ENCODE measurements around the gene MEF2B.
"Not testable (repeated sequence)": the region's sequence is repeated elsewhere in the genome, so short reads cannot be mapped to it uniquely, and the experiment has no call there.

Gene MEF2B

DNA sequence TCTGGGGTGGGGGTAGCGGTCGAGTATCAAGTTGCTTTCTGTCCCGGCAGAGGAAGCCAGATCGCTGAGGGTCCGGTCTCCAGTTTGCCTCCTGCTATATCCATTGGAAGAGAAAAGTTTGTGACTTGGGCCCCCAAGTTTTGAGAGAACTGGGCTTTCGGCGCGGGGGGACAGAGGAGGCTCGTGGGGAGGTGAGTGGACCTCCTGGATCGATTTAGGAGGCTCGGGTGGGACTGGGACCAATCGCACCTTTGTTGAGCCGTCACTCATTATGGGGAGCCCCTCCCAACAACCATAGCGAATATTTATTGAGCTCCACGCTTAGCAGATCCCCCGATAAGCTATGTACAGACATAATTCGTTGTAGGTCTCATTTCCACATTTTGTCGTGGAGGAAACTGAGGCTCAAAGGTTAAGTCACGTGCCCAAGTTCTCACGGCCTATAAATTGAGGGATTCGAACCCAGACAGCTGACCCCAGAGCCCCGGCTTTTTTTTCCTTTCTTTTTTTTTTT, 22.9 kb upstream of the MEF2B start:
- DNase-seq (ENCODE audit: low read depth): no peak

DNA sequence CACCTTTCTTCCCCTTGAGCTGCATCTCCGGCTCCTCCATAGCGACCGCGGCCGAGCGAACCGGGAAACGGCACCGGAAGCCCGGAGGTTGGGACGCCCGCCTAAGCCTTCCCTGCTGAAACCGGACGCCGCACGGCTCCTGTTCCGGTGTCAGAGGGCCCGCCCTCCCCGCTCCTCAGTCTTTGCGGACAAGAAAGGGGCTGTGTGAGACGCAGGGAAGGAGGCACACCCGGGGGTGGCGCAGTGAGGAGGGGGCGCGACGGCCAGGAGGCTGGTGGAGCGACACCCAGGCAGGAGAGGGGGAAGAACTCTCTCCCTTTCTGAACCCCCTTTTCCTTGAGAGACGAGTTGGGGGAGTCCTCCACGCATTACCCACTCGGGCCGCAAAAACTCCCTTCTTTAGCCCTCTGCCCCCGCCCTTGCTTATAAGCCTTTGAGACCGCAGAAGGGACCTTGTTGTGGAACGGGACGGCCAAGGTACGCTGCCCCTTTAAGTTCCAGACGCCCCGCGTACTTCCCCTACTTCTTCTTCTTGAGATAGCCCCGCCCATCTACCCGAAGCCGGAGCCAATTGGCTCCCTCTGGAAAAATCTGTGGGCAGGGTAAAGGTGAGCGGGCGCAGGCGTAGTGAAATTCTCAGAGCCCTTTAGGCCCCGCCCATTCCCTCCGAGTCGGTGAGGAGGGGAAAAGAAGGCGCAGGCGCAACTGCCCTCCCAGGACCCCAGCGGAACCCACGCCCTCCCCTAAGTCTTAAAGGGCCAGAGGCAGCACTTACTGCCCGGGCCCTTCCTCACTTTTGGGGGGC, 22.2 kb upstream of the MEF2B start, which contains the start of the genes BORCS8 and RFXANK:
TSS of gene BORCS8 (minus strand) at position 75 of the 805 bp plus-strand sequence. CDS start at position 40, 35 bp downstream.
TSS of gene RFXANK (plus strand) at position 181 of the 805 bp plus-strand sequence. CDS start 1,689 bp downstream, outside the sequence.
- peak; percentile 95 for DNase-seq (ENCODE audit: low read depth)

DNA sequence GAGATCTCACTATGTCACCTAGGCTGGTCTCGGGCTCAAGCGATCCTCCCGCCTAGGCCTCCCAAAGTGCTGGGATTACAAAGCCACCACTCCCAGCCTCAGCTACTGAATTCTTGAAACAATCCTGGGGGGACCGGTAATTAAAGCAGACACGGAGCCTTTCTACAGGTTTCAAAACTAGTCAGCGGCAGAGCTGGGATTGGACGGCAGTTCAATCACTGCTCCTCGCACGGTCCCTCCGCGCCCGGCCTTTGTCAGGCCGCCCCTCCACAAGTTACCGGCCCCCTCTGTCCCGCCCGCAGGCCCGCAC, 21.7 kb upstream of the MEF2B start:
- DNase-seq (ENCODE audit: low read depth): no peak

DNA sequence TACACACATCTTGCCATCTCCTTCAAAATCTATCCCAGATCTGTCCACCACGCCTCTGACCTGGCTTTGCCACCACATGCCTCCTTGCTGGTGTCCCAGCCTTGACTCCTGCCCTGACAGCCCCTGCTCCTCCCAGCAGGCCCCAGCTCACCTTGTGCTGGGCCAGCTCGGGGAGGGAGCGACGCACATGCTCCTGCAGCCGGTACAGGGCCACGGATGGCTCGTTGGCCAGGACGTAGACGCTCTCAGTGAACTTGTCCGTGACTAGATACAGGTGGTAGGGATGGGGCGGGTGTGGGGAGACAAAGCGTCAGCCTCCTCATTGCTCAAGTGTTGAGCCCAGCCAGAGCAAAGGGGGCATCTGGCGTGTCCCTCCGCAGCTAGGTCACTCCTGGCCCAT, 16.7 kb upstream of the MEF2B start:
- no peak for DNase-seq (ENCODE audit: low read depth)

DNA sequence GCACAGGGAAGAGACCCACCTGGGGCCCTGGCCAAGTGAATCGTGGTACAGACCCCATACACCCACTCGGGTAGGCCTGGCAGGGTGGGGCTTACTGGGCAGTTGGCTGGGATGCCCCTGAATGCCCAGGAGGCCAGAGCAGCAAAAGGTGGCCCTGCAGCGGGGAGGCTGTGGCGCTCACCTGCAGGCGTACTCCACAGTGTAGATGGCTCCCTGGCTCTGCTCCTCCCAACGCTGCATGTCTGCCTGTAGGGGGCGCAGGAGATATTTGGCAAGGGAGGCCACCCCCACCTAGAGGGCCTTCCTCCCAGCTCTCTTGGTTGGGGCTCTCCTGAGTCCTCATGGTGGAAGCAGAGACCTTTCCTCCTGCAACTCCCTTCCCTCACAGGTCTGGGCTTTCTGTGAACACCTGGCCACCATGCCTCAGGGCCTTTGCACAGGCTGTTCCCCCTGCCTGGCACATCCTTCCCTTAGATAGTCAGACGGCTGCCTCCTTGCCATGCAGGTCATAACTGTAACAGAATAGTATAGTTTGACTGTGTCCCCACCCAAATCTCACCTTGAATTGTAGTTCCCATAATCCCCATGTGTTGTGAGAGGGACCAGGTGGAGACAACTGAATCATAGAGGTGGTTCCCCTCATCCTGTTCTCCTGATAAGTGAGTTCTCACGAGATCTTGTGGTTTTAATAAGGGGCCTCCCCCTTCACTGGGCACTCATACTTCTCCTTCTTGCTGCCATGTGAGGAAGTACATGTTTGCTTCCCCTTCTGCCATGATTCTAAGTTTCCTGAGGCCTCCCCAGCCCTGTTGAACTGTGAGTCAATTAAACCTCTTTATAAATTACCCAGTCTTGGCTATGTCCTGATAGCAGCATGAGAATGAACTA, 16.0 kb upstream of the MEF2B start:
- peak; percentile 62 for DNase-seq (ENCODE audit: low read depth)

DNA sequence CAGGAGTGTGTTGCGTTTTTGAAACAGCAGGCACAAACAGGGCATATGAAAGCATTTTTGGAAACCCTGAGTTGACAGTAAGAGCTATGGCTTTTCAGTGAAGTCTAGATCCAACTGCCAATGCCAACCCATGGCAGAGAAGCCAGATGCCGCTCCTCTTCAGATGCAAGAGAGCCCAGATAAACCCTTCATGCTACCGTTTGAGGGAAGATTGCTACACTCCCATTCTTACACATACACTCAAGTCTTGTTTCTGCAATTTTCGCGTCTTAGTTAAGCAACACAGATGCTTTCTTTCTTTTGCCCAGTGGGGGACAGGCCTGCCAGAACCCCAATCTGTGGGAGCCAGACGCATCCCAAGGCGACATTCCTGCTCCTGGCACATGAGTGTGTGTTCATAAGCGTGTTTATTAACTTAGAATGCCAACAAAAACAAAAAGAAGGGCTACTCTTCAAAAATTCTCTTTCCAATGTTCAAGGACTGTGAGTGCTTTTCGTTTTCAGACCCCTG, 11.5 kb upstream of the MEF2B start:
- no peak for DNase-seq (ENCODE audit: low read depth)

DNA sequence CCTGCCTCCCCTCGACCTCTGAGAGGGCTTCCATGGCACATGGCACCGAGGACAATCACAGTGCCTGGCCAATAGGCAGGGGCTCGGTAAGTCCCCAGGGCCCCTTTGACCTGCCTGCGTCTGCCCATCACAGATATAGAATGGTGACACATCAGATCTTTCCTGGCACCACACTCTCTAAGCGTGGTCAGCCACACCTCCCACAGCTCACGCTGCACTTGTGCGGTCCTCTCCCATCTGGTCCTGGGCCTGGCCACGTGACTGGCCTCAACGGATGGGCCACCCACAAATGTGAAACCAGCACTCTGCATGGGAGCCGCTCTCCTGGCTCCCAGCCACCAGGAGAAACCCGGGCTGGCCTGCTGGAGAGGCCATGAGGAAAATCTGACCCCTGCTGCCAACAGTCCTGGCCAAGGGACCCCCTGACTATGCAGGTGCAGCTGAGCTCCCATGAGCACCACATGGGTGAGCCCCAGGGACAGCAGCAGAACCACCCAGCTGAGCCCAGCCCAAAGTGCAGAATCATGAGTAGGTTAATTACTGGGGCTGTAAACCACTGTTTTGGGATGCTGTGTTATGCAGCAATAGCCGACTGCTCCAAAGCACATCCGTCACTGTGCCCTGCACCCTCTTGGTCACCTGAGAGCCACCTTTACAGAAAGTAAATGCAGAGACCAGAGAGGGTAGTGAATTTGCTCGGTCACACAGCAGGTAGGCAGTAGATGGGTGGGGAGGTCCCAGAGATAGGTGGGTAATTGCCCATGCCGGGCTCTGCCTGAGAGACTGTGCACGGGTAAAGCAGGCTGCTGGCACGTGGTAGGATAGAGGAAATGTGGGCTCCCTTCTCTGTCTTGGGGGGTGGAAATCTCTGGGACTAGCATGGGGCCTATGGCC, 9.7 kb upstream of the MEF2B start:
- no peak for DNase-seq (ENCODE audit: low read depth)

DNA sequence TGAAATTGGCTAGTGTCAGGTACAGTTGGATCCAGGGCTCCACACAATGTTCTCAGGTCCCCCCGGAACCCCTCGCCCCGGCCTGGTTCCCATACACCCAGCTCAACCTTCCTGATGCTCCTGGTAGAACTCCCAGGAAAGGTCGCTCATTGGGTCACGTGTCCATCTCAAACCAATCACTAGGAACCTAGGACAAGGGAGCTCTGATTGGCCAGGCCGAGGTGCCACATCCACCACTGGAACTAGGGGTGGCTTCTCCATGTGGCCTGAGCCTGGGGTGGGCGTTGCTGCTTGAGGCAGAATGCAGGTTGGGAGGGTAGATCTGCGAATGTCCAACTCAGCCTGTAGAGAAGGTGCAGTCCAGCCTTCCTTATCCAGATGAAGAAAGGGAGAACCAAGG, 6.9 kb upstream of the MEF2B start:
- DNase-seq (ENCODE audit: low read depth): no peak

DNA sequence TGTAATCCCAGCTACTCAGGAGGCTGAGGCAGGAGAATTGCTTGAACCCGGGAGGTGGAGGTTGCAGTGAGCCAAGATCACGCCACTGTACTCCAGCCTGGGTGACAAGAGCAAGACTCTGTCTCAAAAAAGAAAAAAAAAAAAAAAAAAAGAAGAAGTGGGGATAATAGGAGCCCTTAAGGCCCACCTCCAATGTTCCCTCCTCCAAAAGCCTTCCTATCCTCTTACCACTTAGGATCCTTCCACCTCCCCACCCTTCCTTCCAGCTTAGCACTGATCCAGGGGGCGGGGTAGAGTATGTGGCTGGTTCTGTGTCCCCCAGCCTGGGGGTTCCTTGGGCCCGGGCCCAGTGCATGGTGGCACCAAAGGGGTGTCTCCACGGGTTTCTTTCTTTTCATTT, 3.2 kb upstream of the MEF2B start:
- not testable (repeated sequence) for DNase-seq (ENCODE audit: low read depth)

DNA sequence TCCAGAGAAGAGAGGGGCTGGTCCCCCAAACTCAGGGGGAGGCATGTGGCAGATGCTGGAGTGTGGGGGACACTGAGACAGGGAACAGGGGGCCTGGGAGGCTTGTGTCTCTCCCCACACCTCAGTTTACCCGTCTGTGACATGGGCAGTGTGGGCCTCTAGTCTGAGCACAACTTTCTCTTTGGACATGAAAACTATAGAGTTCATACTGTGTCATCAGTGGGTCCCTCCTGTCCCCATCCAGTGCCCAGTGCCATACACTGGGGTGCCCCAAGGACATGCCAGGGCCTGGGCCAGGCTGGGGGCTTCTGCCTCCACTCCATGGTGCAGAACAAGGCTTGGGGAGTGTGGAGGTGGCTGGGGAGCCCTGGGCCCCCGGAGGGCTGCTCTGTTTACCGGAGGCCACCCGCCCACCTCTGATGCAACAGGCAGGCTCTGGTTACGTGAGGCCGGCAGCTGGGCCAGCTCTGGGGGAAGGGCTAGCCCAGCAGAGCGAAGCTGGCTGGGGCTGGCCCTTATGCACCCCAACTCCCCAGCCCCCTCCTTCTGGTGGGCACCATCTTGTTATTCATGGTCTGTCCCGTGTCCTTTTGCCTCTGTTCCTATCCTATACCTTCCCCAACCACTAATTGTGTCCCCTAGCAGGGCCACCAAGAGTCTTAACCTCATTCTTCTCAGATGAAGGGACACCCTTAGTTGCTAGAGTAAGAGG, 1.9 kb upstream of the MEF2B start:
- DNase-seq (ENCODE audit: low read depth): no peak

DNA sequence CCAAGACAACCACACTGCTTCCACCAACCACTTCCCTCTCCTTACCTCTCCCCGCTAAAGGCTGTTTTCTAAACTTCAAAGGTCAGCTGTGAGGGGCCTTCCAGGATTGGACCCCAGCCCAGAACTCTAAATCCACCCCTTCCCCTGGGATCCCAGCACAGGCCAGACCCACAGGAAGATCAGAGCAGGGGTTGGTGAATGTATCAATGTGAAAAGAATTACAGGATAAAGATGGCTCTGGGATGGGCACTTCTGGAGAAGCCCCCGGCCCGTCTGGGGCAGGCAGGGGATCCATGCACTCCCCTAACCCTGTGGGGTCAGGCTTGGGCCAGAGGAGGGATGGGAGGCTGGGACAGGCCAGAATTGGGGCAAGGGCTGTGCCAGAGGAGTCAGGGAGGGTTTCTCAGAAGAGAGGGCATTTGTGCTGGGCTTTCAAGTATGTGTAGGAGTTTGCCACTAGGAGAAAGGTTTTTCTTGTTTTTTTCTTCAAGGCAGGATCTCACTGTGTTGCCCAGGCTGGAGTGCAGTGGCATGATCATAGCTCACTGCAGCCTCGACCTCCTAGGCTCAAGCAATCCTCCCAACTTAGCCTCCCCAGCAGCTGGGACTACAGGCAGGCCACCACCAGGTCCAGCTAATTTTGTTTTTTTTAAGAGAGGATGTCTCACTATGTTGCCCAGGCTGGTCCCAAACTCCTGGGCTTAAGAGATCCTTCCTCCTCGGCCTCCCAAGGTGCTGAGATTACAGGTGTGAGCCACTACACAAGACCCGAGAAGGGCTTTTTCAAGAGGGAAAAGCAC, 1.0 kb upstream of the MEF2B start:
- no peak for DNase-seq (ENCODE audit: low read depth)

DNA sequence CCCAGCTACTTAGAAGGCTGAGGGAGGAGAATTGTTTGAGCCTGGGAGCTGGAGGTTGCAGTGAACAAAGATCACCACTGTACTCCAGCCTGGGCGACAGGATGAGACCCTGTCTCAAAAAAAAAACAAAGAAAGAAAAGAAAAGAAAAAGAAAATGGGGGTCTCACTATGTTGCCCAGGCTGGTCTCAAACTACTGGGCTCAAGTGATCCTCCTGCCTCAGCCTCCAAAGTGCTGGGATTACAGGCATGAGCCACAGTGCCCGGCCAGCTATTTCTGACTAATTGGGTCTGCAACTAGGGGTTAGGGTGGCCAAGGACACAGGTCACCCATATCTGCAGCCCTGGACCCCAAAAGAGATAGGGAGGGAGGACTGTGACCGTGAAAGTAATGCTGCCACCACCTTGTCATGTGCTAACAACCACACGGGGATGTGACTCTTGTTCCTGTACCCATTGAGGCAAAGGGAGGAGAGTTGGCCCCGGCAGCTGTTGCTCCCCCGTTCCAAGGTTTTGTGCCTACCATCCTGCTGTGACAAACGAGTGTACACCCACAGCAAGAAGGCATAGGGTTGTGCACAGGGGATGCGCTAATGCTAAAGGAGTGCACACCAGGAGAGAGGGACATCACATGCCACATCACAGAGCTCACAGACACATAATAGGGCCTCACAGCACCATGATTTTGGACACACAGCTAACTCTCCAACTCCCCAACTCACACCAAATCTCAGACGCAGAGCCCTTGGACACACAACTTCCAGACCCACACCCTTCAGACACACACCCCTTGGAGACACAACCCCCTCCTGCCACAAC, 619 bp downstream of the MEF2B start:
- no peak for DNase-seq (ENCODE audit: low read depth)

DNA sequence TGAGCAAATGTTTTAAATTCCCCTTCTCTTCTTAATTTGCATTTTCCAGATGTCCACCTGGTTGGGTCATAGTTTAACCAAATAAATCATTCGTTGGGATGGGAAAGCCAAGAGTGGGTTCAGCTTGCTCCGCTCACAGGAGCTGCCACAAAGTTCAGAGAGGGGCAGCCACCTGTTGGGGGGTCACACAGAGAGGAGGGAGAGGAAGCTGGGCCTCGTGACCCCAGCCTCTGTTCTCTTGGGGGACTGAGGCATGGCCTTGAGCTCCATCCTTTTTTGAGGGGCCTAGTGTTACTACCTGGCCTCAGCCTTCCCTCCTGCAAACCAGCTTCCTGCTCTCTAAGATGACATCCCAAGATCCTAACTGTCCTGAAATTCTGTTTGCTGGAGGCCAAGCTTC, 2.5 kb downstream of the MEF2B start:
- no peak for DNase-seq (ENCODE audit: low read depth)

DNA sequence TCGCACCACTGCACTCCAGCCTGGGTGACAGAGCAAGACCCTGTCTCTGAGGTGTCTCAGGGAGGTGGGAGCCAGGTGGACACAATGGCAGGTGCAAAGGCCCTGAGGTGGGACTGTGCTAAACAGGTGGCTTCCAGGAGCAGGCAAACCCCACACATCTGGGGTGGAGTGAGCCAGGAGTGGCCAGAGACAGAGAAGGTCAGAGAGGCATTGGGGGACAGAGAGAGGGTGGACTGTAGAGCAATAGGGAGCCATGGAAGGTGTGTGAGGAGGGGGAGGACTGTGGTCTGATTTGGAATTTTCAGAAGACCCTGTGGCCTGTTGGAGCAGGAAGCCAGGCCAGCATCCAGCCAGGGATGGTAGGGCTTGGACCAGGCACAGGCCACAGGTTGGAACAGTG, 4.7 kb downstream of the MEF2B start:
- no peak for DNase-seq (ENCODE audit: low read depth)

DNA sequence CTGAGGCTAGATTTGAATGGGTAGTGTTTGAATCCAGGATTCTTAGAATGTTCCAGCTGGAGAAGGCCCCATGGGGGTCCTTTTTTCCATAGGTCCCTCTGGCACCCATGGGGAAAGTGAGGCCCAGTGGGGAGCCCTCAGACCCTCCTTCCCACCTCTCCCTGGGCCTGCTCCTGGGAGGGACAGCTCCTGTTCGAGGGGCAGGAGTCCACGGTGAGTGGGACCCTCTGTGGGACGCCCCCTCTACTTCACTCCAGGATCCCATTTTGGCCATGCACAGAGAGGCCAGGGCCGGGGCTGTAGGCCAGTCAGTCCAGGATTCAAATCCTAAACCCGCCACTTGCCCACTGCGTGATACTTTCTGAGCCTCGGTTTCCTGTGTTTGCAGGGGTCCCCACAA, 7.6 kb downstream of the MEF2B start:
- DNase-seq (ENCODE audit: low read depth): no peak

DNA sequence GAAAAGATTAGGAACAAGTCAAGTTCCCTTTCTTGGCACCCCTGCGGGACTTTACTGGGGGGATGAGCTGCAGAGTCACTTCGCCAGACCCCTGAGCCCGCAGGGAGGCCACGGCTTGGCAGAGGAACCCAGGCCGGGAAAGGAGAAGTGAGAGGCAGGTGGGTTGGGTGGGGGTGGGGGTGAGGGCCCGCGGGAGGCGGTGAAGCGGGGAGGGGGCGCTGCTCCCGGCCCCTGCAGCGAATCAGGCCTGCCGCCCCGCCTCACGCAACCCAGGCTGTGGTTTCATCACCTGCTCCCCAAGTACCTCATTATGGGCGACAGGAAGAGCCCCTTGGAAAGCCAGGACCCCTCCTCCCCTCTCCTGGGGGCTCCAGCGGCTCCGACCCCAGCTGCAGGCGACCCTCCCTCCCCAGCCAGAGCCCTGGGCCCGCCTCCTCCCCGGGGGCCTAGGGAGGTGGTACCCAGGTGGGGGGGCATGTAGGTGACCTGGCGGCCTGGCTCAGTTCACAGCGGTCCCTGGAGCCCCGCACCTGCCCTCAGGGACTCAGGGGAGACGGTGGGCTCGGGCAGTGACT, 9.5 kb downstream of the MEF2B start:
- DNase-seq (ENCODE audit: low read depth): no peak

DNA sequence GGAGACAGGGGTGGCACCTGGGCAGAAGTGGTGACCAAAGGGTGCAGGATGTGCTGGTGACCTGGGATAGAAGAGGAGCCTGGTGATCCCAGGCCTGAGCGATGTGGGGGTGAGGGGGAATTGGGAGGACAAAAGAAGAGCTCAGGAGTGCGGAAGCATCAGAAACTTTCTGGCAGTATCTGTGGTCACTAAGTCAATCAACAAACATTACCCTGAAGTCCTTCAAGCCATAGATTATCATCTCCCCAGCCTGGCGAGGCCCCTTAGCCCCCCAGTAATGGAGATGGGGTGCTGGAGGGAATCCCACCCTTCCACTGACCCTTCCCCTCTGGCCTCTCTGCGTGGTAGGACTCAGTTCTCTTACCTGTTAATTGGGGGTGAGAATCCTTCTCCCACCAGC, 10.5 kb downstream of the MEF2B start:
- DNase-seq (ENCODE audit: low read depth): no peak

DNA sequence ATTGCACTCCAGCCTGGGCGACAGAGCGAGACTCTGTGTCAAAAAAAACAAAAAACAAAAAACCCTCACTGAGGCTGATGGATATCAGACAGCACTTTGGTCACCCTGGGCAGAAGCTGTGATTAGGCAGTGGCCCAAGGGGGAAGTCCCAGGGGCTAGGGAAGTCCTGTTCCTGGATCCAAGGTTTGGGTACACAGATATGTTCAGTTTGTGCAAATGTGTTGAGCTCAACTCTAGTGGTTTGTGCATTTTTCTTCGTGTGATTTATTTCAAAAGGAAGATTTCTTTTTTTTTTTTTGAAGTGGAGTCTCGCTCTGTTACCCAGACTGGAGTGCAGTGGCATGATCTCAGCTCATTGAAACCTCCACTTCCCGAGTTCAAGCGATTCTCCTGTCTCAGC, 12.3 kb downstream of the MEF2B start:
- DNase-seq (ENCODE audit: low read depth): no peak
